GM12801 (cell line): ENCODE results near the gene SEMA5B.

Source experiments
- CTCF ChIP-seq: IDR thresholded peaks from one replicate; pipeline ENCODE4 v1.5.1; 2011; ENCODE audit warnings: control low read depth; ENCODE audit not compliant: insufficient read length; ENCODE audit errors: extremely low read depth

The SEMA5B gene

GRCh38 chr3:123071581-123071980 lies 44.0 kb upstream of the SEMA5B start:
- no peak for TF ChIP-seq CTCF

GRCh38 chr3:123071146-123071545 lies 43.6 kb upstream of the SEMA5B start:
- no peak for TF ChIP-seq CTCF

- no peak for TF ChIP-seq CTCF
Observed at GRCh38 chr3:123070510-123070909, 42.9 kb upstream of the SEMA5B start.

GRCh38 chr3:123068601-123069381 lies 41.2 kb upstream of the SEMA5B start:
- TF ChIP-seq CTCF: no peak

- TF ChIP-seq CTCF: no peak
Observed at GRCh38 chr3:123067689-123068600, 40.4 kb upstream of the SEMA5B start.

GRCh38 chr3:123066896-123067688 lies 39.5 kb upstream of the SEMA5B start, which contains the start of gene PDIA5:
Gene PDIA5 (plus strand): TSS chr3:123067025. CDS start chr3:123067165, 140 bp downstream.
- TF ChIP-seq CTCF: no peak

- TF ChIP-seq CTCF: no peak
Observed at GRCh38 chr3:123066599-123066895, 39.0 kb upstream of the SEMA5B start.
